WTC11 (cell line): ENCODE data around the gene DRD4. TPM values are rescaled to one million over a fixed set of nuclear protein-coding genes. Genes with fewer than 3 reads are reported as not detected.

Experiments
- ATAC-seq: fragments of 200-7000 bp; cut with Tn5 transposase; 2 replicates; pipeline ENCODE4 v1.10.0; 2021; ENCODE audit warnings: mild to moderate bottlenecking, moderate library complexity
- CTCF ChIA-PET: fragments of 300-600 bp; sonication (Branson Sonifier 250); formaldehyde crosslinking; loops from one replicate; lab custom pipeline; 2021; ENCODE audit warnings: antibody characterized with exemption; lab: Charles Lee
- POLR2A ChIA-PET: fragments of 350-600 bp; sonication (Branson Sonifier 250); formaldehyde crosslinking; loops from one replicate; lab custom pipeline; 2021; ENCODE audit warnings: antibody characterized with exemption; lab: Charles Lee
- DNase-seq: peaks from one replicate; pipeline ENCODE4 v3.0.0; 2021; ENCODE audit warnings: low spot score
- H3K27ac Mint-ChIP-seq: 2 replicates; pipeline ENCODE4 v1.8.0; 2021; ENCODE audit warnings: mixed read lengths
- H3K27me3 Mint-ChIP-seq: 2 replicates; pipeline ENCODE4 v1.8.0; 2021; ENCODE audit warnings: low read depth, mild to moderate bottlenecking, moderate library complexity, mixed read lengths
- H3K36me3 Mint-ChIP-seq: 2 replicates; pipeline ENCODE4 v1.8.0; 2021; ENCODE audit warnings: mixed read lengths
- H3K4me1 Mint-ChIP-seq: 2 replicates; pipeline ENCODE4 v1.8.0; 2022; ENCODE audit warnings: mixed read lengths
- H3K4me3 Mint-ChIP-seq: 2 replicates; pipeline ENCODE4 v1.8.0; 2021; ENCODE audit warnings: mild to moderate bottlenecking, moderate library complexity, mixed read lengths
- H3K9me3 Mint-ChIP-seq: 2 replicates; pipeline ENCODE4 v1.8.0; 2021; ENCODE audit warnings: mixed read lengths
- FOXK1 ChIP-seq: sonication (generic); formaldehyde crosslinking; IDR thresholded peaks from 2 replicates; pipeline ENCODE4 v1.8.0; 2022; ENCODE audit warnings: mild to moderate bottlenecking, moderate library complexity, missing genetic modification reagents
- FOXP1 ChIP-seq: sonication (generic); formaldehyde crosslinking; IDR thresholded peaks from 2 replicates; pipeline ENCODE4 v1.8.0; 2022; ENCODE audit warnings: missing genetic modification reagents, mild to moderate bottlenecking, moderate library complexity, borderline replicate concordance
- IRF2 ChIP-seq: sonication (generic); formaldehyde crosslinking; IDR thresholded peaks from 2 replicates; pipeline ENCODE4 v1.8.0; 2022; ENCODE audit warnings: low read depth, missing genetic modification reagents, borderline replicate concordance
- KAT7 ChIP-seq: sonication (generic); formaldehyde crosslinking; IDR thresholded peaks from 2 replicates; pipeline ENCODE4 v1.8.1; 2023; ENCODE audit warnings: missing genetic modification reagents, mild to moderate bottlenecking, borderline replicate concordance
- NR2C2 ChIP-seq: sonication (generic); formaldehyde crosslinking; IDR thresholded peaks from 2 replicates; pipeline ENCODE4 v1.8.0; 2022; ENCODE audit warnings: mild to moderate bottlenecking, missing genetic modification reagents
- NR3C1 ChIP-seq: sonication (generic); formaldehyde crosslinking; conservative IDR thresholded peaks from 2 replicates; pipeline ENCODE4 v1.8.1; 2023; ENCODE audit warnings: low read depth, mild to moderate bottlenecking, missing genetic modification reagents
- OVOL2 ChIP-seq: fragments of 250-450 bp; sonication (Bioruptor Pico); IDR thresholded peaks from 2 replicates; pipeline ENCODE4 v1.9.0; 2021; ENCODE audit warnings: mild to moderate bottlenecking, borderline replicate concordance
- SMAD4 ChIP-seq: sonication (generic); formaldehyde crosslinking; IDR thresholded peaks from 2 replicates; pipeline ENCODE4 v1.8.0; 2022; ENCODE audit warnings: mild to moderate bottlenecking, missing genetic modification reagents
- SOX15 ChIP-seq: fragments of 250-450 bp; sonication (Bioruptor Pico); IDR thresholded peaks from 2 replicates; pipeline ENCODE4 v1.9.0; 2021; ENCODE audit warnings: mild to moderate bottlenecking
- TCF7 ChIP-seq: sonication (generic); formaldehyde crosslinking; IDR thresholded peaks from 2 replicates; pipeline ENCODE4 v1.8.0; 2022; ENCODE audit warnings: mild to moderate bottlenecking, low read depth, missing genetic modification reagents, moderate library complexity
- TEAD4 ChIP-seq: sonication (generic); formaldehyde crosslinking; IDR thresholded peaks from 2 replicates; pipeline ENCODE4 v1.8.0; 2022; ENCODE audit warnings: mild to moderate bottlenecking, missing genetic modification reagents
- ZNF121 ChIP-seq: sonication (generic); formaldehyde crosslinking; IDR thresholded peaks from 2 replicates; pipeline ENCODE4 v1.8.0; 2023; ENCODE audit warnings: missing genetic modification reagents
- ZNF219 ChIP-seq: sonication (generic); formaldehyde crosslinking; IDR thresholded peaks from 2 replicates; pipeline ENCODE4 v1.8.0; 2023; ENCODE audit warnings: missing genetic modification reagents, mild to moderate bottlenecking, borderline replicate concordance
- ZNF232 ChIP-seq: sonication (generic); formaldehyde crosslinking; IDR thresholded peaks from 2 replicates; pipeline ENCODE4 v1.8.0; 2022; ENCODE audit warnings: mild to moderate bottlenecking, missing genetic modification reagents
- ZNF263 ChIP-seq: sonication (generic); formaldehyde crosslinking; IDR thresholded peaks from 2 replicates; pipeline ENCODE4 v1.8.1; 2022; ENCODE audit warnings: low read depth, mild to moderate bottlenecking, moderate library complexity, missing genetic modification reagents
- total RNA-seq: library from RNA; stranded (reverse); gene quantifications from 3 replicates; pipeline ENCODE4 v1.2.3, GENCODE V29; 2021
- TF ChIP-seq, protein P1 (sequence below): sonication (generic); formaldehyde crosslinking; IDR thresholded peaks from 2 replicates; pipeline ENCODE4 v1.8.0; 2023; ENCODE audit warnings: mild to moderate bottlenecking, missing genetic modification reagents
- TF ChIP-seq, protein P2 (sequence below): sonication (generic); formaldehyde crosslinking; IDR thresholded peaks from 2 replicates; pipeline ENCODE4 v1.8.1; 2022; ENCODE audit warnings: missing genetic modification reagents, borderline replicate concordance
- TF ChIP-seq, protein P3 (sequence below): sonication (generic); formaldehyde crosslinking; IDR thresholded peaks from 2 replicates; pipeline ENCODE4 v1.8.0; 2023; ENCODE audit warnings: missing genetic modification reagents
- TF ChIP-seq, protein P4 (sequence below): fragments of 250-450 bp; sonication (Bioruptor Pico); conservative IDR thresholded peaks from 2 replicates; pipeline ENCODE4 v1.9.0; 2021; ENCODE audit warnings: mild to moderate bottlenecking
- TF ChIP-seq, protein P5 (sequence below): sonication (generic); formaldehyde crosslinking; IDR thresholded peaks from 2 replicates; pipeline ENCODE4 v1.8.0; 2022; ENCODE audit warnings: mild to moderate bottlenecking, missing genetic modification reagents
- TF ChIP-seq, protein P6 (sequence below): sonication (generic); formaldehyde crosslinking; IDR thresholded peaks from 2 replicates; pipeline ENCODE4 v1.8.1; 2023; ENCODE audit warnings: mild to moderate bottlenecking, missing genetic modification reagents
- TF ChIP-seq, protein P7 (sequence below): sonication (generic); formaldehyde crosslinking; conservative IDR thresholded peaks from 2 replicates; pipeline ENCODE4 v1.8.1; 2023; ENCODE audit warnings: mild to moderate bottlenecking, low read depth, missing genetic modification reagents, moderate library complexity
- TF ChIP-seq, protein P8 (sequence below): sonication (generic); formaldehyde crosslinking; IDR thresholded peaks from 2 replicates; pipeline ENCODE4 v1.8.1; 2023; ENCODE audit warnings: mild to moderate bottlenecking, missing genetic modification reagents, moderate library complexity

DRD4 gene
- total RNA-seq, 1 experiment from 2014 or later: 3.7 TPM

DNA sequence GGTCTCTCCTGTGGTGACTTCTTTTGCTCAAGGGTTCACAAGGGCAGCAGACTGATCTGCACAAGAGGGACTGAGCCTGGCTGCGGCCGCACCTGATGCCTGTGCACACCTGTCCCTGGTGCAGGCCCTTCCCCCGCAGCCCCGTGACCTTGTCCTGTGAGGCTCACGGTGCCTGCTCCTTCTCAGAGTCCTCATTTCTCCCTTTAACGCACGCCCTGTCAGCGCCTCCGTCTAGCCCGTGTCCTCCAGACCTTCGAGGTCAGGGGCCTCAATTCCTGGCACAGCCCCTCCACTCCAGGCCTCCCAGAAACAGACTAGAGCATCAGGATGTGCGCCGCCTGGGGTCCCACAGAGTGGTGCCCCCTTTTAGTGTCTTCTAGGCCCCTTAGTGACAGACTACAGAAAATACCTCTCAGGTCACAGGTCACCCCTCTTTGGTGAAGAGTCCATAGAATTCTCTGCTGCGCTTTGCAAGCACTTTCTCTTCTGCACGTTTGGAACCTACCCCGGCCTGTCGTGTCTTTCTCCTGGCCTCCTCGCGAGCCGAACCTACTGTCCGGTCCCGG is 1.0 kb upstream of the DRD4 start (continued):
- no peak for TF ChIP-seq ZNF232 (CRISPR knock-in tag)
- no peak for TF ChIP-seq TCF7 (CRISPR knock-in tag)
- TF ChIP-seq ZNF121: no peak
- TF ChIP-seq, protein P1, sequence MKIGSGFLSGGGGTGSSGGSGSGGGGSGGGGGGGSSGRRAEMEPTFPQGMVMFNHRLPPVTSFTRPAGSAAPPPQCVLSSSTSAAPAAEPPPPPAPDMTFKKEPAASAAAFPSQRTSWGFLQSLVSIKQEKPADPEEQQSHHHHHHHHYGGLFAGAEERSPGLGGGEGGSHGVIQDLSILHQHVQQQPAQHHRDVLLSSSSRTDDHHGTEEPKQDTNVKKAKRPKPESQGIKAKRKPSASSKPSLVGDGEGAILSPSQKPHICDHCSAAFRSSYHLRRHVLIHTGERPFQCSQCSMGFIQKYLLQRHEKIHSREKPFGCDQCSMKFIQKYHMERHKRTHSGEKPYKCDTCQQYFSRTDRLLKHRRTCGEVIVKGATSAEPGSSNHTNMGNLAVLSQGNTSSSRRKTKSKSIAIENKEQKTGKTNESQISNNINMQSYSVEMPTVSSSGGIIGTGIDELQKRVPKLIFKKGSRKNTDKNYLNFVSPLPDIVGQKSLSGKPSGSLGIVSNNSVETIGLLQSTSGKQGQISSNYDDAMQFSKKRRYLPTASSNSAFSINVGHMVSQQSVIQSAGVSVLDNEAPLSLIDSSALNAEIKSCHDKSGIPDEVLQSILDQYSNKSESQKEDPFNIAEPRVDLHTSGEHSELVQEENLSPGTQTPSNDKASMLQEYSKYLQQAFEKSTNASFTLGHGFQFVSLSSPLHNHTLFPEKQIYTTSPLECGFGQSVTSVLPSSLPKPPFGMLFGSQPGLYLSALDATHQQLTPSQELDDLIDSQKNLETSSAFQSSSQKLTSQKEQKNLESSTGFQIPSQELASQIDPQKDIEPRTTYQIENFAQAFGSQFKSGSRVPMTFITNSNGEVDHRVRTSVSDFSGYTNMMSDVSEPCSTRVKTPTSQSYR (CRISPR knock-in tag): no peak
- TF ChIP-seq NR2C2: no peak
- TF ChIP-seq, protein P2, sequence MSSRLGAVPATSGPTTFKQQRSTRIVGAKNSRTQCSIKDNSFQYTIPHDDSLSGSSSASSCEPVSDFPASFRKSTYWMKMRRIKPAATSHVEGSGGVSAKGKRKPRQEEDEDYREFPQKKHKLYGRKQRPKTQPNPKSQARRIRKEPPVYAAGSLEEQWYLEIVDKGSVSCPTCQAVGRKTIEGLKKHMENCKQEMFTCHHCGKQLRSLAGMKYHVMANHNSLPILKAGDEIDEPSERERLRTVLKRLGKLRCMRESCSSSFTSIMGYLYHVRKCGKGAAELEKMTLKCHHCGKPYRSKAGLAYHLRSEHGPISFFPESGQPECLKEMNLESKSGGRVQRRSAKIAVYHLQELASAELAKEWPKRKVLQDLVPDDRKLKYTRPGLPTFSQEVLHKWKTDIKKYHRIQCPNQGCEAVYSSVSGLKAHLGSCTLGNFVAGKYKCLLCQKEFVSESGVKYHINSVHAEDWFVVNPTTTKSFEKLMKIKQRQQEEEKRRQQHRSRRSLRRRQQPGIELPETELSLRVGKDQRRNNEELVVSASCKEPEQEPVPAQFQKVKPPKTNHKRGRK (CRISPR knock-in tag): no peak
- no peak for TF ChIP-seq NR3C1 (CRISPR knock-in tag)
- TF ChIP-seq, protein P3, sequence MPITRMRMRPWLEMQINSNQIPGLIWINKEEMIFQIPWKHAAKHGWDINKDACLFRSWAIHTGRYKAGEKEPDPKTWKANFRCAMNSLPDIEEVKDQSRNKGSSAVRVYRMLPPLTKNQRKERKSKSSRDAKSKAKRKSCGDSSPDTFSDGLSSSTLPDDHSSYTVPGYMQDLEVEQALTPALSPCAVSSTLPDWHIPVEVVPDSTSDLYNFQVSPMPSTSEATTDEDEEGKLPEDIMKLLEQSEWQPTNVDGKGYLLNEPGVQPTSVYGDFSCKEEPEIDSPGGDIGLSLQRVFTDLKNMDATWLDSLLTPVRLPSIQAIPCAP (CRISPR knock-in tag): no peak
- no peak for TF ChIP-seq TEAD4
- TF ChIP-seq, protein P4, sequence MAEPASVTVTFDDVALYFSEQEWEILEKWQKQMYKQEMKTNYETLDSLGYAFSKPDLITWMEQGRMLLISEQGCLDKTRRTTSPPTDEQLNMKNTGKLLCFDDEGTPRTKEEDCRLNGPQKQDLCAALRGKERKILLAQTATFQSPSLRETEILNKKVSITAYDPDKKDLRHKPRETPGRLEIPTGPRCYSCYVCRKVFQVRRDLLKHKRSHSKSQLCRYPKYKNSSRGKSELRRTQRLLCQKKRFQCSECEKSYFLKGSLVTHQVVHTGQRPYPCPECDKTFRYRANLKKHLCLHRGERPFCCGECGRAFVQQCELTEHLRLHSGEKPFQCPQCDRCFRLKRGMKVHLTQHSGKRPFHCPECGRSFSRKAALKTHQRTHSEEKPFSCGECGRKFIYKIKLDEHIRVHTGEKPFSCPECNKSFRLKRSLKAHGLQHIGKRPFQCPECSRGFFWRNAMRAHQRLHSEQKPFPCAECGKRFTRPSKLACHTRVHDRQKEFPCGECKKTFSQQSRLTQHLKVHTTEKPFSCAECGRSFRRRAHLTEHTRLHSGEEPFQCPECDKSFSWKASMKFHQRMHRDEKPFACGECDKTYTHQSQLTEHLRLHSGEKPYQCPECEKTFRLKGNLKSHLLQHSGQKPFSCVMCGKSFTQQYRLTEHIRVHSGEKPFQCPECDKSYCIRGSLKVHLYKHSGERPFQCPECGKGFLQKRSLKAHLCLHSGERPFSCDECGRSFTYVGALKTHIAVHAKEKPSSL (CRISPR knock-in tag): no peak
- TF ChIP-seq IRF2 (CRISPR knock-in tag): no peak

DNA sequence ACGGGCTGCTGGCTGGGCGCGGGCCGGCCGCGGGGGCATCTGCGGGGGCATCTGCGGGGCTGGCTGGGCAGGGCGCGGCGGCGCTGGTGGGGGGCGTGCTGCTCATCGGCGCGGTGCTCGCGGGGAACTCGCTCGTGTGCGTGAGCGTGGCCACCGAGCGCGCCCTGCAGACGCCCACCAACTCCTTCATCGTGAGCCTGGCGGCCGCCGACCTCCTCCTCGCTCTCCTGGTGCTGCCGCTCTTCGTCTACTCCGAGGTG is 194 bp downstream of the DRD4 start:
- DNase-seq (no peak), ATAC-seq (no peak)
- H3K4me3 Mint-ChIP-seq: peak overlapping the region; percentile 67
- POLR2A ChIA-PET: no interaction called here
- no peaks in the 10 kb centered on the region for H3K9me3 Mint-ChIP-seq
- H3K27ac Mint-ChIP-seq: no peak overlapping the region
- no peaks in the 10 kb centered on the region for H3K36me3 Mint-ChIP-seq
- peaks cover 21% of the 10 kb centered on the region for H3K4me1 Mint-ChIP-seq
- CTCF ChIA-PET: interaction anchor here (1.4 to 2.3 kb wide), 4 partner anchors 82 to 140 kb away, joined by 3 to 13 read pairs (median 12); partner anchors contain the start of gene GATD1
- H3K27me3 Mint-ChIP-seq: peaks cover 53% of the 10 kb centered on the region
- TF ChIP-seq FOXP1: no peak
- no peak for TF ChIP-seq SMAD4 (CRISPR knock-in tag)
- TF ChIP-seq, protein P5, sequence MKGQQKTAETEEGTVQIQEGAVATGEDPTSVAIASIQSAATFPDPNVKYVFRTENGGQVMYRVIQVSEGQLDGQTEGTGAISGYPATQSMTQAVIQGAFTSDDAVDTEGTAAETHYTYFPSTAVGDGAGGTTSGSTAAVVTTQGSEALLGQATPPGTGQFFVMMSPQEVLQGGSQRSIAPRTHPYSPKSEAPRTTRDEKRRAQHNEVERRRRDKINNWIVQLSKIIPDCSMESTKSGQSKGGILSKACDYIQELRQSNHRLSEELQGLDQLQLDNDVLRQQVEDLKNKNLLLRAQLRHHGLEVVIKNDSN (CRISPR knock-in tag): no peak
- TF ChIP-seq FOXK1 (CRISPR knock-in tag): no peak
- TF ChIP-seq ZNF219 (CRISPR knock-in tag): no peak
- TF ChIP-seq KAT7 (CRISPR knock-in tag): no peak
- TF ChIP-seq SOX15 (CRISPR knock-in tag): no peak
- TF ChIP-seq, protein P6, sequence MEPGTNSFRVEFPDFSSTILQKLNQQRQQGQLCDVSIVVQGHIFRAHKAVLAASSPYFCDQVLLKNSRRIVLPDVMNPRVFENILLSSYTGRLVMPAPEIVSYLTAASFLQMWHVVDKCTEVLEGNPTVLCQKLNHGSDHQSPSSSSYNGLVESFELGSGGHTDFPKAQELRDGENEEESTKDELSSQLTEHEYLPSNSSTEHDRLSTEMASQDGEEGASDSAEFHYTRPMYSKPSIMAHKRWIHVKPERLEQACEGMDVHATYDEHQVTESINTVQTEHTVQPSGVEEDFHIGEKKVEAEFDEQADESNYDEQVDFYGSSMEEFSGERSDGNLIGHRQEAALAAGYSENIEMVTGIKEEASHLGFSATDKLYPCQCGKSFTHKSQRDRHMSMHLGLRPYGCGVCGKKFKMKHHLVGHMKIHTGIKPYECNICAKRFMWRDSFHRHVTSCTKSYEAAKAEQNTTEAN (CRISPR knock-in tag): no peak
- TF ChIP-seq, protein P7, sequence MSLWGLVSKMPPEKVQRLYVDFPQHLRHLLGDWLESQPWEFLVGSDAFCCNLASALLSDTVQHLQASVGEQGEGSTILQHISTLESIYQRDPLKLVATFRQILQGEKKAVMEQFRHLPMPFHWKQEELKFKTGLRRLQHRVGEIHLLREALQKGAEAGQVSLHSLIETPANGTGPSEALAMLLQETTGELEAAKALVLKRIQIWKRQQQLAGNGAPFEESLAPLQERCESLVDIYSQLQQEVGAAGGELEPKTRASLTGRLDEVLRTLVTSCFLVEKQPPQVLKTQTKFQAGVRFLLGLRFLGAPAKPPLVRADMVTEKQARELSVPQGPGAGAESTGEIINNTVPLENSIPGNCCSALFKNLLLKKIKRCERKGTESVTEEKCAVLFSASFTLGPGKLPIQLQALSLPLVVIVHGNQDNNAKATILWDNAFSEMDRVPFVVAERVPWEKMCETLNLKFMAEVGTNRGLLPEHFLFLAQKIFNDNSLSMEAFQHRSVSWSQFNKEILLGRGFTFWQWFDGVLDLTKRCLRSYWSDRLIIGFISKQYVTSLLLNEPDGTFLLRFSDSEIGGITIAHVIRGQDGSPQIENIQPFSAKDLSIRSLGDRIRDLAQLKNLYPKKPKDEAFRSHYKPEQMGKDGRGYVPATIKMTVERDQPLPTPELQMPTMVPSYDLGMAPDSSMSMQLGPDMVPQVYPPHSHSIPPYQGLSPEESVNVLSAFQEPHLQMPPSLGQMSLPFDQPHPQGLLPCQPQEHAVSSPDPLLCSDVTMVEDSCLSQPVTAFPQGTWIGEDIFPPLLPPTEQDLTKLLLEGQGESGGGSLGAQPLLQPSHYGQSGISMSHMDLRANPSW (CRISPR knock-in tag): no peak
- TF ChIP-seq, protein P8, sequence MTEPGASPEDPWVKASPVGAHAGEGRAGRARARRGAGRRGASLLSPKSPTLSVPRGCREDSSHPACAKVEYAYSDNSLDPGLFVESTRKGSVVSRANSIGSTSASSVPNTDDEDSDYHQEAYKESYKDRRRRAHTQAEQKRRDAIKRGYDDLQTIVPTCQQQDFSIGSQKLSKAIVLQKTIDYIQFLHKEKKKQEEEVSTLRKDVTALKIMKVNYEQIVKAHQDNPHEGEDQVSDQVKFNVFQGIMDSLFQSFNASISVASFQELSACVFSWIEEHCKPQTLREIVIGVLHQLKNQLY: no peak
- no peak for TF ChIP-seq ZNF263
- TF ChIP-seq OVOL2 (CRISPR knock-in tag): no peak
